Measurements from ENCODE around the gene NRP1. TPM values are rescaled to one million over a fixed set of nuclear protein-coding genes. Genes with fewer than 3 reads are reported as not detected.

NRP1 gene
- total and polyA plus RNA-seq, 10 donors, result 4.8 to 202 (median 138) TPM

GRCh38 chr10:33279276-33279675, 55.2 kb downstream of the NRP1 start:
- Histone ChIP-seq H3K4me3 (no peak overlapping the region), H3K27ac (peak overlapping the region in 2 of 8 donors; percentile 10 to 16), H3K9me3 (no peaks in the 10 kb centered on the region), H3K27me3 (replicated peaks in 1 of 7) (no peaks in the 10 kb centered on the region), H3K36me3 (peaks cover 0 to 14% (median 0%) of the 10 kb centered on the region in 6 donors), H3K4me1 (peaks cover 0 to 24% (median 10%) of the 10 kb centered on the region in 6 donors)
- no peak for DNase-seq
- intact Hi-C loops (cut with DNase I; ENCODE audit: low total_unique reads), result no loop called here
- WGBS, 5 donors, result 75 to 94% (median 87%) methylated on average over 5 of the region's 5 CpGs
- no peak for TF ChIP-seq CTCF (IDR thresholded peaks at IDR 0.05 in 8 of 11, conservative IDR thresholded peaks at IDR 0.05 in 3 of 11)
- no peak for TF ChIP-seq POLR2A (IDR thresholded peaks at IDR 0.05)
- TF ChIP-seq POLR2AphosphoS5 (IDR thresholded peaks at IDR 0.05), result no peak

- no peak for DNase-seq
- TF ChIP-seq POLR2A (IDR thresholded peaks at IDR 0.05) (no peak), POLR2AphosphoS5 (IDR thresholded peaks at IDR 0.05) (no peak), CTCF (IDR thresholded peaks at IDR 0.05 in 8 of 11, conservative IDR thresholded peaks at IDR 0.05 in 3 of 11) (no peak)
- Histone ChIP-seq H3K36me3 (peaks cover 0 to 14% (median 0%) of the 10 kb centered on the region in 6 donors), H3K27ac (no peak overlapping the region), H3K4me3 (no peak overlapping the region), H3K27me3 (replicated peaks in 1 of 7) (peaks cover 0 to 8% (median 0%) of the 10 kb centered on the region in 7 donors), H3K9me3 (no peaks in the 10 kb centered on the region), H3K4me1 (peaks cover 0 to 34% (median 17%) of the 10 kb centered on the region in 6 donors)
- intact Hi-C loops (cut with DNase I; ENCODE audit: low total_unique reads), result no loop called here
- 65 to 83% (median 76%) methylated on average over 3 of the region's 3 CpGs for WGBS, 5 donors
Measured at GRCh38 chr10:33278198-33278597, 56.3 kb downstream of the NRP1 start.

- Histone ChIP-seq H3K27ac (peak overlapping the region in 6 of 8 donors; percentile 13 to 52 (median 40)), H3K27me3 (replicated peaks in 1 of 7) (peaks cover 0 to 10% (median 0%) of the 10 kb centered on the region in 7 donors), H3K9me3 (no peaks in the 10 kb centered on the region), H3K36me3 (peaks cover 0 to 14% (median 0%) of the 10 kb centered on the region in 6 donors), H3K4me1 (peaks cover 5 to 43% (median 23%) of the 10 kb centered on the region in 6 donors), H3K4me3 (no peak overlapping the region)
- 65 to 82% (median 66%) methylated on average over 5 to 6 of the region's 6 CpGs for WGBS, 5 donors
- no peak for DNase-seq
- TF ChIP-seq POLR2AphosphoS5 (IDR thresholded peaks at IDR 0.05) (peak in 1 of 3 donors; percentile 61), POLR2A (IDR thresholded peaks at IDR 0.05) (no peak)
- intact Hi-C loops (cut with DNase I; ENCODE audit: low total_unique reads), result no loop called here
Measured at GRCh38 chr10:33277135-33277536, 57.3 kb downstream of the NRP1 start.

GRCh38 chr10:33276282-33276923, 58.1 kb downstream of the NRP1 start:
- H3K27me3 ChIP-seq (replicated peaks in 1 of 7), result peaks cover 0 to 10% (median 0%) of the 10 kb centered on the region in 7 donors
- intact Hi-C loops (cut with DNase I; ENCODE audit: low total_unique reads), result no loop called here
- DNase-seq, result no peak
- no peaks in the 10 kb centered on the region for H3K9me3 ChIP-seq
- peak overlapping the region in 6 of 8 donors; percentile 13 to 52 (median 40) for H3K27ac ChIP-seq
- H3K4me1 ChIP-seq, result peaks cover 7 to 50% (median 25%) of the 10 kb centered on the region in 6 donors
- TF ChIP-seq CTCF (IDR thresholded peaks at IDR 0.05 in 8 of 11, conservative IDR thresholded peaks at IDR 0.05 in 3 of 11), result no peak
- H3K4me3 ChIP-seq, result no peak overlapping the region
- 81 to 87% (median 83%) methylated on average over 4 of the region's 4 CpGs for WGBS, 5 donors
- peaks cover 0 to 14% (median 0%) of the 10 kb centered on the region in 6 donors for H3K36me3 ChIP-seq

All from spleen (tissue), 11 donors.